Astrocyte of the spinal cord (primary cell): ENCODE data around the gene SLC7A6.

Source experiments
- DNase-seq: peaks from one replicate; pipeline ENCODE4 v3.0.0; 2011; ENCODE audit warnings: low read depth, low spot score
- H3K4me3 ChIP-seq: 2 replicates; pipeline ENCODE4 v1.5.1; 2011; ENCODE audit warnings: low read depth, mild to moderate bottlenecking, low read length, moderate library complexity
- CTCF ChIP-seq: IDR thresholded peaks from 2 replicates; pipeline ENCODE4 v1.5.1; 2012; ENCODE audit warnings: low read depth, mild to moderate bottlenecking, low read length, inconsistent platforms
- in situ Hi-C: cut with HindIII; loops from 2 replicates; pipeline ENCODE4 v1.10.0; 2017; ENCODE audit warnings: low sequenced_read_pairs

The SLC7A6 gene

GRCh38 chr16:68264128-68265077 lies at the start of gene SLC7A6:
Gene SLC7A6, plus strand, starts transcription at chr16:68264526. Its CDS starts 10,201 bp downstream, at chr16:68274727.
- peak; percentile 52 for DNase-seq
- peak; percentile 62 for TF ChIP-seq CTCF
- in situ Hi-C loops: no loop called here
- peak within 1 kb of the TSS; percentile 81 for H3K4me3 ChIP-seq

GRCh38 chr16:68214726-68215125 lies 49.6 kb upstream of the SLC7A6 start:
- TF ChIP-seq CTCF: no peak
- no peak for DNase-seq
- in situ Hi-C loops: no loop called here
- no peak overlapping the region for H3K4me3 ChIP-seq

GRCh38 chr16:68215302-68215701 lies 49.0 kb upstream of the SLC7A6 start:
- DNase-seq: no peak
- H3K4me3 ChIP-seq: no peak overlapping the region
- TF ChIP-seq CTCF: no peak
- in situ Hi-C loops: no loop called here

GRCh38 chr16:68216240-68216639 lies 48.1 kb upstream of the SLC7A6 start:
- TF ChIP-seq CTCF: no peak
- DNase-seq: no peak
- in situ Hi-C loops: no loop called here
- no peak overlapping the region for H3K4me3 ChIP-seq

- TF ChIP-seq CTCF: no peak
- no peak overlapping the region for H3K4me3 ChIP-seq
- in situ Hi-C loops: no loop called here
- no peak for DNase-seq
Measured at GRCh38 chr16:68217506-68217905, 46.8 kb upstream of the SLC7A6 start.

GRCh38 chr16:68219725-68220351 lies 44.5 kb upstream of the SLC7A6 start:
- no peak overlapping the region for H3K4me3 ChIP-seq
- TF ChIP-seq CTCF: no peak
- in situ Hi-C loops: no loop called here
- no peak for DNase-seq
